ENCODE measurements around the gene FHIP1A.
"Not testable (repeated sequence)": the region's sequence is repeated elsewhere in the genome, so short reads cannot be mapped to it uniquely, and the experiment has no call there.

FHIP1A gene

DNA sequence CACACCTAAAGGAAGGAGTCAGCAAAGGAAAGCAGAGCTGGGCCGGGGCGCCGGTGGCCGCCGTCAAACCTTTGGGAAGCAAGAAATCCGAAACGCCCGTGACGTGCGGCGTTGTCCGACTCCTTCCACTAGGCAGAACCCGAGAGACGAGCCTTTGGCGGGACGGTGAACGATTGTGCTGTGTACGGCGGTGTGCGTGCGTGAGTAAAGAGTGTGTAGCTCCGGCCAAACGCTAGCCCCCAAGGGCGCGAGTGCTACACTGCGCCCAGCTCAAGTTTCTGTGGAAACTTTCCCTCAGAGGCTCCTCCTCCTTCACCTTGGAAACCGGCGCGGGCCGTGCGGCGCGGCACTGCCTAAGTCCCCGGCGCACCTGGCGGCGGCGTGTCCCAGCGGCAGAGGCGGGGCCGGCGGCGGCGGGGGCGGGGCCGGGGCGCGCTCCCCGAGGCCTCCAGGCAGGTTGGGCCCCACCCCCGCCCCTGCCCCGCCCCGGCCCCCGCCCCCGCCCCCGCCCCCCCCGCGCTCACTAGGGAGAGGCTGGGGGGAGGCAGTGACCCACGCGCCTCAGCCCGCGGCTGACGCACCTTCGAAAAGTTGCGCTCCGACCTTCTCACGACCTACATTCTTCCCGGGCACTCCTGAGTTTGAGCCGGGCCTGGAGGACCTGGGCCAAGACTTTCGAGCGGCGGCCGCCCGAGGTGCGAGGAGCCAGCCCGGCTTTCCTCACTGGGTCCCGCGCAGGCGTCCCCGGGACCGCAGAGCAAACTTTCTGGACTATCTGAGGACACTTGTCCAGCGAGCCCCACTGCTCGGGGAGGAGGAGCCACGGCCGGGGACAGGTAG lies at the start of gene FHIP1A:
Gene FHIP1A, plus strand, starts transcription at position 547 of the 840 bp plus-strand sequence. CDS start 157,084 bp downstream, outside the sequence.
- DNase-seq (ENCODE audit: low read depth) = no peak

DNA sequence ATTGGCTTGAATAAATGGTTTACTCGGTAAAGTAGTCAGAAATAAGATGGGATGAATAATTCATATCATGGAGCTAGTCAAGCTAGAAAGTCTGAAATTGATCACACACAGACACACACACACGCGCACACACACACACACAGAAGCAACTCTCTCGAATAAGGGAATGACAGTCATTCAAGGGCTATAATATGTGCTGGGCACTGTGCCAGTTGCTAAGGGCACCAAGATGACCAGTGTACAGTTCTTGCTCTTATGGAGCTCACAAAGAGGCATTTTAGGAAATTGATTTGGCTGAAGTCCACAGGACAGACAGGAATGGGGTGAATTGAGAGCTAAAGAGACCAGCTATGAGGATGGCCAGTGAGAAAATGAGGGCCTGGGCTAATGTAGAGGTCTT lies 49.4 kb upstream of the FHIP1A start:
- no peak for DNase-seq (ENCODE audit: low read depth)

DNA sequence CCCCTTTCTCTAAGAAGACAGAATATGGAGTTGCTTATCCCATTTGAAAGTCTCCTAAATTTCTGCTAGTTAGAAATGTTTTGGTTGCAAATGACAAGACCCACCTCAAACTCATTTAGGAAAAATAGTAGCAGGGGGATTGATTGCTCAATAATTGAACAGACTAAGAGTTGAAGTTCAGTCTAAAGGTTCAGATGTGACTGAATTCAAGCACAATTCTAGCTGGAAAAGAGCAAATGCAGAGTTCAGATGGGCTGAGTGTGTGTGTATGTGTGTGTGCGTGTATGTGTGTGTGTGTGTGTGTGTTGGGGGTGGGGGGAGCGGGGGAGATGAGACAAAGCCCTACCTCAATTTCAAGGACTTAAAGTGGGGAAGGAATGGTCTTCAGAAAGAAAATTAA lies 47.9 kb upstream of the FHIP1A start:
- no peak for DNase-seq (ENCODE audit: low read depth)

DNA sequence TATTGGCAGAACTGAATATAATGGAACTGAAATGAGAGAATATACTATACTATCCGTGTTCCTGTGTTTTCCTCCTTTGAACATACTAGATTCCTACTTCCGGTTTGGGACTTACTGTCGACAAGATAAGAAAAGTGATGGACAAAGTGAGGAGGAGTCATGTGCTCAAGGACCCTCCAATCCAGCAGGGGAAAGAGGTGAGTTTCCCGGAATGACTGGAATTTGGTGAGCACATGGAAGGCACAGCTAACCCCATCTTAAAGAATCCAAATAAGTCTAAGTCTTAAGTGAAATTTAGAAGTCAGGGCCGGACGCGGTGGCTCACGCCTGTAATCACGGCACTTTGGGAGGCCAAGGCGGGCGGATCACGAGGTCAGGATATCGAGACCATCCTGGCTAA lies 47.0 kb upstream of the FHIP1A start:
- no peak for DNase-seq (ENCODE audit: low read depth)

DNA sequence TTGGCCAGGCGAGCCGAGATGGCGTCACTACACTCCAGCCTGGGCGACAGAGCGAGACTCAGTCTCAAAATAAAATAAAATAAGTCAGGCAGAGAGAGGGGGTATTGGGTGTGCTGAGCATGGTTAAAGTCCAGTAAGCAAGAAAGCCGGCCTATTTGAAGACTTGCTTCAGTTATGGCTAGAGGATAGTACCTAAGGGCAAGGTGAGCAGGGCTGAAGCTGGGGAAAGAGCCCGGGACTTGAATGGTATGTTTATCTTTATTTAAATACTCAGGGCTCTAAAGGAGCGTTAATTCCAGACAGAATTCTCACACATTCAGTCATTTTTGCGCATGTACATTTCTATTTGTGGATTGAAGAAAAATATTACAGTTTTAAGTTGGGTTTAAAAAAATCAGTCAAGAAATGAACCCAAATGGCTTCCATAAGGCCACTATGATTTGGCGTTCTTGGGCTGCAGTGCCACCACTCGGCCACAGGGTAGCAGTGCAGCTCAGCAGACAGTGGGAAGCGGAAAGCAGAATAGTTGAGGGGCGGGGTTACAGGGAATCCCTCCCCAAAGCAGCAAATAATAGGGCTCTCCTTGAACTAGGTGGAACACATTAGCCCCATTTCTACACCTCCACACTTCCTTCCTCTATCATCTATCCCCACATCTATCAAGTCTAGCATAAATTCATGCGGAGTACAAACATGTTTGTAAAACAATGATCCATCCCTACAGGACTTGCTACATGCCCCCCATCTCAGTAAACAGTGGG lies 46.4 kb upstream of the FHIP1A start:
- DNase-seq (ENCODE audit: low read depth) = peak; percentile 53

DNA sequence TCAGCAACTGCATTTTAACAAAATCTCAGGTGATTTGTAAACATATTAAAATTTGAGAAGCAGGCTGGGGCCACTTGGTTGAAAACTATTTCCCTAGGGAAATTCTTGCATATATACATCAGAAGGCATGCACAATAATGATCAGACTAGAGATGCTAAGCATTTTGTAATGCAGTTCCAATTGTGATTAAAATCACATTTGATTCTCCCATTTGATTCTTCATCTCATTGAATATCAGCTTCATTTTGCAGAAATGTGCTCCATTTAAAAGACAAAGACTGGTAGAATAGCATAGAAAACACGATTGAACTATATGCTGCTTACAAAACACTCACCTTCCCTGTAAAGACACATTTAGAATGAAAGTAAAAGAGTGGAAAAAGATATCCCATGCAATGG lies 32.4 kb upstream of the FHIP1A start:
- no peak for DNase-seq (ENCODE audit: low read depth)

DNA sequence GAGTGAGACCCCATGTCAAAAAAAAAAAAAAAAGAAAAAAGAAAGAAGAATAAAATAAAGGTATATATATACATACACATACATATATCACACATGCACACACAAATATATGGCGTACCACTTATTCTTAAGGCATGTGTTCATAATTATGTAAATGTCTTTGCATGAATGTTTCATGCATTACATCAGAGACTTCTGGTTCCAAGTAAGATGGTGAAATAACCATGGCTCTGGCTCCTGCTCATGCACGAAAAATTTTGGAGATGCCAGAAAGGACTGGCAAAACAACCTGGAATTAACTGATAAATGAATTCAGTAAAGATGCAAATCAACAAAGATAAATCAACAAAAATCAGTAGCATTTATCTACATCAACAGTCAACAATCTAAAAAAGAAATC lies 19.7 kb upstream of the FHIP1A start:
- peak; percentile 52 for DNase-seq (ENCODE audit: low read depth)

DNA sequence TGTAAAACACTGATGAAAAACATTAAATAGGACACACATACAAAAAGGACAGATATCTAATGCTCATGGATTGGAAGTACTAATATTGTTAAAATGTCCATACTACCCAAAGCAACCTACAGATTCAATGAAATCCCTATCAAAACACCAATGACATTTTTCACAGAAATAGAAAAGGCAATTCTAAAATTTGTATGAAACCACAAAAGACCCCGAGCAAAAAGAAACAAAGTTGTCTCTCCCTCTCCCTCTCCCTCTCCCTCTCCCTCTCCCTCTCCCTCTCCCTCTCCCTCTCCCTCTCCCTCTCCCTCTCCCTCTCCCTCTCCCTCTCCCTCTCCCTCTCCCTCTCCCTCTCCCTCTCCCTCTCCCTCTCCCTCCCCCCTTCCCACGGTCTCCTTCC lies 19.2 kb upstream of the FHIP1A start:
- not testable (repeated sequence) for DNase-seq (ENCODE audit: low read depth)

DNA sequence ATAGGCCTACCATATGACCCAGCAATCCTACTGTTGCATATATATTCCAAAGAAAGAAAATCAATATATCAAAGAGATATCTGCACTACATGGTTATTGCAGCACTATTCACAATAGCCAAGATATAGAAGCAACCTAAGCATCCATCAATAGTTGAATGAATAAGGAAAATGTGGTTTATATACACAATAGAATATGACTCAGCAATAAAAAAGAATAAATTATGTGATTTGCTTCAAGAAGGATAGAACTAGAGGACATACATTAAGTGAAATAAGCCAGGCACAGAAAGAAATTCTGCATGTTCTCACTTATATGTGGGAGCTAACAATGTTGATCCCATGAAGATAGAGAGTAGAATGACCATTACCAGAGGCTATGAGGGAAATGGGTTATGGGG lies 13.1 kb upstream of the FHIP1A start:
- no peak for DNase-seq (ENCODE audit: low read depth)

DNA sequence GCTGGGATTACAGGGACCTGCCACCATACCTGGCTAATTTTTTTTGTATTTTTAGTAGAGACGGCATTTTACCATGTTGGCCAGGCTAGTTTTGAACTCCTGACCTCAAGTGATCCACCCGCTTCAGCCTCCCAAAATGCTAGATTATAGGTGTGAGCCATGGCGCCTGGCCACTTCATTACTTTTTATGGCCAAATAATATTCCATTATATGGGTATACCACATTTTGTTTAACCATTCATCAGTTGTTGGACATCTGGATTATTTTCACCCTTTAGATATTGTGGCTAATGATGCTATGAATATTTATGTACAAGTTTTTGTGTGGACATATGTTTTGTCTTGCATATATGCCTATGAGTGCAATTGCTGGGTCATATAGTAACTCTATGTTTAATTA lies 8.6 kb upstream of the FHIP1A start:
- DNase-seq (ENCODE audit: low read depth) = no peak

DNA sequence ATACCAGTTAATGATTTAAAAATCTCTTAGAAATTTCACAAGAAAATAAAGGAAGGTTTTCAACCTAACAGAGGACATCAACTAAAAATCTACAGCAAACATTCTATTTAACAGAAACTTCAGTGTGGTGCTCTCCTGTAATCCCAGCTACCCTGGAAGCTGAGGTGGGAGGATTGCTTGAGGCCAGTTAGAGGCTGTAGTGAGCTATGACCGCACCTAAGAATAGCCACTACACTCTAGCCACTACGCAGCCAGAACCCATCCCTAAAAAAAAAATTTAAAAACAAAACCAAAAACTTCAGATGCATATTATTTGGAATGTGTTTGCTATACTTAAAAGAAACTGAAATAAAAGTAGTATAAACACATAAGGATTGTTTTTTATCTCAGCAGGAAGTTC lies 7.2 kb upstream of the FHIP1A start:
- DNase-seq (ENCODE audit: low read depth) = no peak

DNA sequence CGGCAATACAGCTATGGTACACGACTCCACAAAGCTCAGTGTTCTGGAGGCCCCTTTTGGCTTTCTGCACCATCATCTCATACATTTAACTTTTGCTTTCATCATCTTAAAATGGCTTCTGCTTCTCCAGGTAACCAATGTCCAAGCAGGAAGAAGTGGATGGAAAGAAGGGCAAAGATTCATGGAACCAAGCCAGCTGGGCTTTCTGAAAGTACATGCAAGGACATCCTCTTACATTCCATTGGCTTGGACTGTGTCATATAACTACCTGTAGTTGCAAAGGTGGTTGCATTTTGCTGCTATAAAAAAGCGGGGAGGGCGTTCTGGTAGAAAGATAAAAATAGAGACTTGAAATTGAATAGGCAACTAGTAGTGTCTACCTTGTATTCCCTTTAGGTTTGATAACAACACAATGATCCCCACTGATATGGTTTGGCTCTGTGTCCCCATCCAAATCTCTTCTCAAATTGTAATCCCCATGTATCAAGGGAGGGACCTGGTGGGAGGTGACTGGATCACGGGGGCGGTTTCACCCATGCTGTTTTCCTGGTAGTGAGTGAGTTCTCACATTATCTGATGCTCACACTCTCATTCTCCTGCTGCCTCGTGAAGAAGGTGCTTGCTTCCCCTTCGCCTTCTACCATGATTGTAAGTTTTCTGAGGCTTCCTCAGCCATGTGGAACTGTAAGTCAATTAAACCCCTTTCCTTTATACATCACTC lies 6.7 kb upstream of the FHIP1A start:
- DNase-seq (ENCODE audit: low read depth) = no peak

DNA sequence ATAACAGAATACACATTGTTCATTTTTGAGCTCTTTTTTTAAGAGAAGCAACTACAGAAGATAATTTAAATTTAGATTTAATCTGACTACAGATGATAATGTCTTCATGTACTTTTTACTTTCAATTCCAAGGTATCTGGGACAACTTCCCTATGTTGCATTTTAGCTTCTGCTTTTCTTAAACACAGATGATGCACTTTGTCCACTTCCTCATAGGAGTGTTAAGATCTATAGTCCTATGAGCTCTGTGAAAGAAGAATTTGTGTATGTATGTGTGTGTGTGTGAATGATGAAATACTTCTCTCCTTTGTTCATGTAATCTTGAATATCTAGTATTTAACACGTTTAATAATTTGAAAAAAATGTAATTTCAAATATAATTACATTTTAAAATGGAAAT lies 5.3 kb upstream of the FHIP1A start:
- DNase-seq (ENCODE audit: low read depth) = no peak

DNA sequence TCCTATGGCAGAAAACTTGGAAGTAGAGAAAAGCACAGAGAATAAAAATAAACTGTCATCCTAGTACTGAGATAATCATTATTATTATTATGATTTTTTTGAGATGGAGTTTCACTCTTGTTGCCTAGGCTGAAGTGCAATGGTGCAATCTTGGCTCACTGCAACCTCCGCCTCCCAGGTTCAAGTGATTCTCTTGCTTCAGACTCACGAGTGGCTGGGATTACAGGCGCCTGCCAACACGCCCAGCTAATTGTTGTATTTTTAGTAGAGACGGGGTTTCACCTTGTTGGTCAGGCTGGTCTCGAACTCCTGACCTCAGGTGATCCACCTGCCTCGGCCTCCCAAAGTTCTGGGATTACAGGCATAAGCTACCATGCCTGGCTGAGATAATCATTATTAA lies 4.2 kb upstream of the FHIP1A start:
- DNase-seq (ENCODE audit: low read depth) = not testable (repeated sequence)

DNA sequence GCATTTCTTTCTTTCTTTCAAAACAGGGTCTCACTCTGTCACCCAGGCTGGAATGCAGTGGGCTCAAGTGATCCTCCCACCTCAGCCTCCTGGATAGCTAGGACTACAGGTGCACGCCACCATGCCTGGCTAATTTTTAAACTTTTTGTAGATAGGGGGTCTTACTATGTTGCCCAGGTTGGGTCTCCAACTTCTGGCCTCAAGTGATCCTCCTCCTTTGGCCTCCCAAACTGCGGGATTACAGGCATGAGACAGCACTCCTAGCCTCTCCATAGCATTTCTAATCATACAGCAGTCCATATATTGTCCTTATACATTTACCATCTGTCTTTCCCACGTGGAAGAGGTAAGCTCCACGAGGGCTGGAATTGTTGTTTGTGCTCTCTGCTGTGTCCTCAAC lies 2.0 kb upstream of the FHIP1A start:
- DNase-seq (ENCODE audit: low read depth) = no peak

DNA sequence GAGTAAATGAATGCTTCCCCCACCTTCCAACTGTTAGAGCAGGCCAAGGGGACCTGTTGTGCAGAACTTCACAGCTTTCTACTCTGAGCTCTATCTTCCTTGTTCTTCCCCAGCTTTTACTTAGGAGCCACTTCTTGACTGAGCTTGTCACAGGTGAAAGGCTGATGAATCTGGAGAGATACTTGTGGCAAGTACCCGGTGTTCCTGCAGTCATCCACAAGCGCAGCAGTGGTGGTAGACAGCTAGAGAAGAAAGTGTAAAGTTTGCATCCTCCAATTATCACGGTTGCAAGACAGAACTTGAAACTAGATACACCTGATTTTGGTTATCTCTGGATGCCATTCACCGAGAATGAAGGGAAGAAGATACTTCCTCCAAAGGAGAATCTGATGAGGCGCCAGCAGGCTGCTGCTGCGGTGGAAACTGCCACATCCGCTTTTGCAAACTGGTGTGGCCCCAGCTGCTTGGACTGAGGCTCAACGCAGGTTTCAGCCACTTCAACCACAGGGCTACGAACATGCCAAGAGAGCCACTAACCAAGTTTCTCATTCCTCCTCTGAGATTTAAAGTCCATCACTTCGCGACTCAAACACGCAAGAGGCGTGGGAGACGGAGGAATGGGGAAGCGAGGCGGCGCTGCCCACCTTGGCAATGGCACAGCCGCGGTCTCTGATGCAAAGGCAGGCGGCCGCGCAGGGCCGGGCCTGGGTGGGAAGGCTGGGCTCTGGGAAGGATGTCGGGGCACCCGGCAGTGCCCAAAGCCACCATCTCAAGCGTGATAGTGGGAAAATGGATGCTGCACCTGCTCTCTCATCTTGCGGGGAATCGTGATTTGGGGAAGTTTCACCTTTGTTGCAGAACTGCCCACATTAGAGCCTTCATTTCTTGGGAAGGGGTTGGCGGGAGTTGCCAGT lies 1.3 kb upstream of the FHIP1A start:
- DNase-seq (ENCODE audit: low read depth) = no peak

DNA sequence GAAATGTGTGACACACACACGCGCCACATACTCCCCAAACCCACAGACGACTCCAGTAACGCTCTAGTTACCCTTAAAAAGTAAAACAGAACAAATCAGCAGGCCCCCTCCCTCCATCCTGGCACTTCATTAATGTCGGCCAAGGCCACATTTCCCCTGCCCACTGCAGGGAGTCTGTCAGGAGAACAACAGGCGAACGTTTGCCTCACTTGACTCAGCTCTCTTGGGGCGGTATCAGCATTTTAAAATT lies 671 bp upstream of the FHIP1A start:
- no peak for DNase-seq (ENCODE audit: low read depth)

DNA sequence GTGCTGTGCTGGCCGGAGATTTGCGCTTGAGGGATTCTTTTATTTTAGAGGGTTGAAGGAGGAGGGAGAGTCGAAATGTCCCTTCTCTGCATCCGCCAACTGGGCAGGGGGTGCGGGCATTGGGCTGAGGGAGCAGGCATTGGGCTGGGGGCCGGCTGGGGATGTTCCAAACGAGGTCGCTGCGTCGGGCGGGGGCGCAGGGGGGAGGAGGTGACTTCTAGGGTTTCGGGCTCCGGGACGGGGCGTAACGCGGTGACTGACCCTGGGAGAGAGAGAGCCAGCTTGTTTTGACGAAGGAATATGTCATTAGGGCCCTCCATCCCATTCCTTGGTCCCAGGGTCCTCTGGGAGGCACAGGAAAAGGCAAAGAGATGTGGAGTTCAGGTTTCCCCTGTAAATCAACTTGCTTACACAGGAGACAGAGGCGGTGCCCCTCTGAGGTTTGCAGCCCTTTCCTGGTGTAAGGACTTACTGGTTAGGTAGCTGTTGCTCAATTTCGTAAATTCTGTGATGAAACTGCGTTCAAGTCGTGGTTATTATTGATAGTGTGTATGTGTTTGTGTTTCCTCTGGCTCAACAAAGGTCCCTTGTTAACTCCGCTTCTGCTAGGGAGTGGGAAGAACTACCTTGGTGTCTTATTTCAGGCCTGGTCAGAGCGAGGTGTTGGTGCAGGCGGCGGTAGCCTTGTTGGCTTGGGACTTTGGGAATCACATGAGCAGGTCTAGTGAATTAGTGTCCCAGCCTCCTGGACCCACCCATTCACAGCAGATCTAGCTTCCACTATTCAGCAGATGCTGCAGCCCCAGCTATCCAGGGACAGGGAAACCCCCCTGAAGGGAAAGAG lies 716 bp downstream of the FHIP1A start:
- no peak for DNase-seq (ENCODE audit: low read depth)

DNA sequence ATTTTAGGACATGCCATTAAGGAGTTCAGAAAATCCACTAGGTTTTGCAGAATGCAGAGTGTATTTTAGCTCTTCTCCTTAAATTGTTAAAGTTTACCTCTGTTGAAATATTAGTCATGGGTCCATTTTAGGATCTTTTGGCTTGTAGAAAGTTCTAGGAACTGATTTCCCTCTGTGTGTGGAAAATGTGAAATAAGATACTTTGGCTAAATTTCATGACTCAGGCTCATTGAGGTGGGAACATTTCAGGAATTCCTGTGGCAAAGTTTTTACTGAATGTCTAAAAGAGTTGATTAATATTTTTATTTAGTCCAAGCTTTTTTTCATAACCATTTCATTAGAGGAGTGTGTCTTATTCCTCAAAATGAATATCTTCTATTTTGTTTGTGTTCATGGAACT lies 7.0 kb downstream of the FHIP1A start:
- no peak for DNase-seq (ENCODE audit: low read depth)

DNA sequence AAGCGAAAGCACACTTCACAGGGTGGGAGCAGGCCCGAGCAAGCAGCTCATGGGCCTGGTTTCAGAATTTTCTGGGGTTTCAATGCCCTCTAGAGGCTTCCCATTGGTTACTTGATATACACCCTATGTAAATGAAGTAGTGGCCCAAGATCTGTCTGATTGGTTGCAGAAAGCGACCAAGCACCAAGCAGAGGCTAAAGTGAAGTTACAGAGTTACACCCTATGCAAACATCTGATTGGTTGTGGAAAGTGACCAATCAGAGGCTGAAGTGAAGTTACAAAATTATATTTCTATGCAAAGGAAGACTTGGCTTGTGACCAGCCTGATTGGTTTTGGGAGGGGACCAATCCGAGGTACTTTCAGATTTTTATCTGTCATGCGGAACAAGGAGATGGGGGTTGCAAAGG lies 8.2 kb downstream of the FHIP1A start:
- DNase-seq (ENCODE audit: low read depth) = no peak

DNA sequence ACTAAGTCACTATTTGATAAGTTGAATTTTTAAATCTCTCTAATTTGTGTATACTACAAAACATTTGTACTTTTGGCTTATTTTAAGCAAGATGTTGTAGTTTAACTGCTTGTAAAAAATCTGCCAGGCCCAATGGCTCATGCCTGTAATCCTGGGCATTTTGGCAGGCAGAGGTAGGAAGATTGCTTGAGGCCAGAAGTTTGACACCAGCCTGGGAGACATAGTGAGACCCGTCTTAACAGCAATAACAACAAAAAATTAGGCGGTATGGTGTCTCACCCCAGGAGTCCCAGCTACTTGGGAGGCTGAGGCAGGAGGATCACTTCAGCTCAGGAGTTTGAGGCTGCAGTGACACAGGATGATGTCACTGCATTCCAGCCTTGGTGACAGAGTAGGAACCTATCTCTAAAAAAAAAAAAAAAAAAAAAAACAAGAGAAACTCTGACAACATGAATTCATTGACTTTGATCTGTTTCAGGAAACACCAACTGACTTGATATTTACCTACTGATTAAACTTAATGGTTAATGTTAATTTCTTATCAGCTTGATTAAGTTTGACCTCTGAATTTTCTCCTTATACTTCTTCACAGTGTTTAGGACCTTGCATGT lies 8.9 kb downstream of the FHIP1A start:
- DNase-seq (ENCODE audit: low read depth) = no peak
